ENCODE data around the gene C9orf85. TPM values are rescaled to one million over a fixed set of nuclear protein-coding genes. Genes with fewer than 3 reads are reported as not detected.

Gene C9orf85
- total and polyA plus RNA-seq, 2 of the 4 experiments (the other 2 are of a cell fraction), result 4.3 to 8.4 TPM

DNA sequence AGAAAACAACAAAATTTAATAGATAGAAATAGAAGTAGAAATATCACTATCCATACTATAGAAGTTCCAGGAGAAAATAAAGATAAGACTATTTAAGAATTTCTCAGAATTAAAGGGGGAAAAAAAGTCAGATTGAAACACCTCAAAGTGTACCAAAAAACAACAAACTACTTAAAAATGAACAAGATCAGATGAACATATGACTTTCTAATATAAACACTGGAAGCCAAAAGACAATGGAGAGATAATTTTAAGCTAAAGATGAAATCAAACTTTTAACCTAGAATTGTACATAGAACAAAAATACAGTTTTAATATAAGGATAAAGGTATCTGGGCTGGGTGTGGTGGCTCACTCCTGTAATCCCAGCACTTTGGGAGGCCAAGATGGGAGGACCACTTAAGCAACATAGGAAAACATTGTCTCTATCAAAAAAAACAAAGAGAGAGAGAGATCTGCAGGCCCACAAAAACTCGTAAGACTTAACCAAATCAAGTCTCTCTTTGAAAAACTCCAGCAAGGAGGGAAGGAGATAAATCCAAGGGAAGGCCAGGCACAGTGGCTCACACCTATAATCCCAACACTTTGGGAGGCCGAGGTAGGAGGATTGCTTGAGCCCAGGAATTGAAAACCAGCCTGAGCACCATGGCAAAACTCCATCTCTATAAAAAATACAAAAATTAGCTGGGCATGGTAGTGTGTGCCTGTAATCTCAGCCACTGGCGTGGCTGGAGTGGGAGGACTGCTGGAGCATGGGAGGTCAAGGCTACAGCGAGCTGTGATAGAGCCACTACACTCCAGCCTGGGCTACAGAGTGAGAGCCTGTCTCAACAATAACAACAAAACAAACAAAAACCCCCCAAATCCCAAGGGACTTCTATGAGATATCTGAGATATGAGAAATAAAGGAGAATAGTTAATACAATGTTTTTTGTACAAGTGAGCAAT, 32.8 kb upstream of the C9orf85 start:
- H3K4ac ChIP-seq (ENCODE audit: low read depth, low read length), result no peak overlapping the region
- H2BK20ac ChIP-seq (ENCODE audit: low read depth, low read length), result no peak overlapping the region
- no peak overlapping the region for H2BK5ac ChIP-seq (ENCODE audit: low read depth, low read length, poor library complexity, severe bottlenecking)
- no peak overlapping the region for H3K14ac ChIP-seq (replicated peaks; ENCODE audit: low read depth, low read length)
- H3K36me3 ChIP-seq (ENCODE audit: control insufficient read depth, insufficient read depth, low read length), result 0 out of 2 replicates have a peak, but pooled peaks cover 2% of the 10 kb centered on the region
- H2AK9ac ChIP-seq (replicated peaks; ENCODE audit: low read depth, low read length, poor library complexity), result no peak overlapping the region
- no peak overlapping the region for H3K9ac ChIP-seq (ENCODE audit: low read depth, low read length)
- no peak overlapping the region for H2AK5ac ChIP-seq (ENCODE audit: low read depth, low read length)
- H4K8ac ChIP-seq (ENCODE audit: low read depth in 2 of 2, low read length in 2 of 2), result no peak overlapping the region
- H3K4me3 ChIP-seq (ENCODE audit: insufficient read depth, low read depth, low read length), result no peak overlapping the region
- H3K18ac ChIP-seq (ENCODE audit: low read depth, low read length), result no peak overlapping the region
- ATAC-seq (ENCODE audit: low read depth) (no peak), DNase-seq (no peak)
- no peak overlapping the region for H3K56ac ChIP-seq (ENCODE audit: extremely low read depth, insufficient read depth, low read length)
- dilution Hi-C loops (cut with HindIII; ENCODE audit: low sequenced_read_pairs, unreplicated experiment), result no loop called here
- H3K9me1 ChIP-seq (ENCODE audit: insufficient read depth, low read length), result no peaks in the 10 kb centered on the region; the same call in 1 of the 2 replicates
- ChIA-PET CTCF (no interaction called here), POLR2A (ENCODE audit: unreplicated experiment) (no interaction called here)
- H4K5ac ChIP-seq (ENCODE audit: low read depth, low read length), result no peak overlapping the region
- no CpG with 5 or more reads among the region's 4 CpGs for WGBS, 2 experiments (ENCODE audit: extremely low coverage in 2 of 2, insufficient read length in 1 of 2)
- no peaks in the 10 kb centered on the region for H3K4me1 ChIP-seq (ENCODE audit: control insufficient read depth, insufficient read depth, low read length)
- H4K20me1 ChIP-seq (ENCODE audit: insufficient read depth, low read length), result peaks cover 3% of the 10 kb centered on the region; the same call in 1 of the 2 replicates
- in situ Hi-C loops (cut with MboI; ENCODE audit: low sequenced_read_pairs), result no loop called here
- H3K27ac ChIP-seq (ENCODE audit: insufficient read depth, low read length), result no peak overlapping the region
- intact Hi-C loops (cut with micrococcal nuclease), result no loop called here
- no peaks in the 10 kb centered on the region for H3K27me3 ChIP-seq (ENCODE audit: control insufficient read depth, insufficient read depth, low read length)
- peaks cover 14 to 18% of the 10 kb centered on the region in 2 experiments; a peak in 2 of 4 replicates for H3K79me1 ChIP-seq (ENCODE audit: low read depth in 1 of 2, low read length in 2 of 2)
- no peak overlapping the region for H3K23ac ChIP-seq (ENCODE audit: low read depth, low read length)
- no peak overlapping the region for H2BK120ac ChIP-seq (ENCODE audit: low read depth, low read length)
- H2AFZ ChIP-seq (replicated peaks; ENCODE audit: low read length, poor library complexity), result no peak overlapping the region
- H3K4me2 ChIP-seq (ENCODE audit: low read depth, low read length), result no peak overlapping the region
- no TSS peak for BruUV-seq (replicated peaks)
- peaks cover 5% of the 10 kb centered on the region for H3K9me3 ChIP-seq (ENCODE audit: control insufficient read depth, insufficient read depth, low read length)
- H2BK15ac ChIP-seq (ENCODE audit: low read depth, low read length), result no peak overlapping the region
- no peak overlapping the region for H4K91ac ChIP-seq (ENCODE audit: insufficient read depth, low read depth, low read length)
- no peak for TF ChIP-seq MAZ (IDR thresholded peaks at IDR 0.05; ENCODE audit: borderline replicate concordance, low read depth, low read length)
- TF ChIP-seq CEBPB (IDR thresholded peaks at IDR 0.05; ENCODE audit: low read depth, low read length), result no peak
- no peak for TF ChIP-seq MAFK (IDR thresholded peaks at IDR 0.05; ENCODE audit: low read depth, low read length)
- TF ChIP-seq CHD1 (IDR thresholded peaks at IDR 0.05; ENCODE audit: low read depth, low read length), result no peak
- no peak for TF ChIP-seq SMC3 (IDR thresholded peaks at IDR 0.05; ENCODE audit: low read depth, low read length)
- TF ChIP-seq, protein P1, sequence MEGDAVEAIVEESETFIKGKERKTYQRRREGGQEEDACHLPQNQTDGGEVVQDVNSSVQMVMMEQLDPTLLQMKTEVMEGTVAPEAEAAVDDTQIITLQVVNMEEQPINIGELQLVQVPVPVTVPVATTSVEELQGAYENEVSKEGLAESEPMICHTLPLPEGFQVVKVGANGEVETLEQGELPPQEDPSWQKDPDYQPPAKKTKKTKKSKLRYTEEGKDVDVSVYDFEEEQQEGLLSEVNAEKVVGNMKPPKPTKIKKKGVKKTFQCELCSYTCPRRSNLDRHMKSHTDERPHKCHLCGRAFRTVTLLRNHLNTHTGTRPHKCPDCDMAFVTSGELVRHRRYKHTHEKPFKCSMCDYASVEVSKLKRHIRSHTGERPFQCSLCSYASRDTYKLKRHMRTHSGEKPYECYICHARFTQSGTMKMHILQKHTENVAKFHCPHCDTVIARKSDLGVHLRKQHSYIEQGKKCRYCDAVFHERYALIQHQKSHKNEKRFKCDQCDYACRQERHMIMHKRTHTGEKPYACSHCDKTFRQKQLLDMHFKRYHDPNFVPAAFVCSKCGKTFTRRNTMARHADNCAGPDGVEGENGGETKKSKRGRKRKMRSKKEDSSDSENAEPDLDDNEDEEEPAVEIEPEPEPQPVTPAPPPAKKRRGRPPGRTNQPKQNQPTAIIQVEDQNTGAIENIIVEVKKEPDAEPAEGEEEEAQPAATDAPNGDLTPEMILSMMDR (conservative IDR thresholded peaks at IDR 0.05; ENCODE audit: low read depth, low read length), result no peak
- no peak for TF ChIP-seq BHLHE40 (IDR thresholded peaks at IDR 0.05; ENCODE audit: low read depth, low read length)
- TF ChIP-seq MXI1 (IDR thresholded peaks at IDR 0.05; ENCODE audit: borderline replicate concordance, low read depth, low read length), result no peak
- TF ChIP-seq NFE2L2 (IDR thresholded peaks at IDR 0.05; ENCODE audit: low read depth, low read length), result no peak
- no peak for TF ChIP-seq RAD21 (IDR thresholded peaks at IDR 0.05; ENCODE audit: low read length)
- TF ChIP-seq, protein P2, sequence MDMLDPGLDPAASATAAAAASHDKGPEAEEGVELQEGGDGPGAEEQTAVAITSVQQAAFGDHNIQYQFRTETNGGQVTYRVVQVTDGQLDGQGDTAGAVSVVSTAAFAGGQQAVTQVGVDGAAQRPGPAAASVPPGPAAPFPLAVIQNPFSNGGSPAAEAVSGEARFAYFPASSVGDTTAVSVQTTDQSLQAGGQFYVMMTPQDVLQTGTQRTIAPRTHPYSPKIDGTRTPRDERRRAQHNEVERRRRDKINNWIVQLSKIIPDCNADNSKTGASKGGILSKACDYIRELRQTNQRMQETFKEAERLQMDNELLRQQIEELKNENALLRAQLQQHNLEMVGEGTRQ (IDR thresholded peaks at IDR 0.05; ENCODE audit: low read depth, low read length), result no peak
- TF ChIP-seq POLR2A (IDR thresholded peaks at IDR 0.05; ENCODE audit: low read depth, low read length), result no peak
- TF ChIP-seq, protein P3, sequence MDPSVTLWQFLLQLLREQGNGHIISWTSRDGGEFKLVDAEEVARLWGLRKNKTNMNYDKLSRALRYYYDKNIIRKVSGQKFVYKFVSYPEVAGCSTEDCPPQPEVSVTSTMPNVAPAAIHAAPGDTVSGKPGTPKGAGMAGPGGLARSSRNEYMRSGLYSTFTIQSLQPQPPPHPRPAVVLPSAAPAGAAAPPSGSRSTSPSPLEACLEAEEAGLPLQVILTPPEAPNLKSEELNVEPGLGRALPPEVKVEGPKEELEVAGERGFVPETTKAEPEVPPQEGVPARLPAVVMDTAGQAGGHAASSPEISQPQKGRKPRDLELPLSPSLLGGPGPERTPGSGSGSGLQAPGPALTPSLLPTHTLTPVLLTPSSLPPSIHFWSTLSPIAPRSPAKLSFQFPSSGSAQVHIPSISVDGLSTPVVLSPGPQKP (IDR thresholded peaks at IDR 0.05; ENCODE audit: borderline replicate concordance, low read depth, low read length), result no peak
- TF ChIP-seq RFX5 (IDR thresholded peaks at IDR 0.05; ENCODE audit: low read depth, low read length), result no peak
- TF ChIP-seq FOS (IDR thresholded peaks at IDR 0.05; ENCODE audit: low read depth, low read length), result no peak
